Measurements from ENCODE around the gene ZNF699.

- TF ChIP-seq POLR2AphosphoS5 (IDR thresholded peaks at IDR 0.05; ENCODE audit: low read depth) (no peak), CTCF (IDR thresholded peaks at IDR 0.05; ENCODE audit: insufficient read depth, low read length) (no peak), GABPA (IDR thresholded peaks at IDR 0.05; ENCODE audit: low read depth) (no peak), REST (IDR thresholded peaks at IDR 0.05; ENCODE audit: insufficient replicate concordance, low read depth) (no peak), SPI1 (IDR thresholded peaks at IDR 0.05; ENCODE audit: borderline replicate concordance, low read depth) (no peak)
Observed at GRCh38 chr19:9354651-9355050, 45.0 kb upstream of the ZNF699 start.

All from HL-60 (cell line).